Keratinocyte (primary cell): ENCODE measurements around the gene RERE. TPM values are rescaled to one million over a fixed set of nuclear protein-coding genes. Genes with fewer than 3 reads are reported as not detected.
"Not testable (repeated sequence)": the region's sequence is repeated elsewhere in the genome, so short reads cannot be mapped to it uniquely, and the experiment has no call there.

ENCODE experiments used
- DNase-seq: peaks from one replicate; pipeline ENCODE4 v3.0.0-alpha.2; 2011; ENCODE audit warnings: low read depth, missing footprints, low spot score
- FAIRE-seq: peaks from 2 replicates; lab custom pipeline; 2011; peaks lifted over from hg19 to GRCh38; lab: Jason Lieb, UNC
- H2AFZ ChIP-seq: 2 replicates; pipeline ENCODE4 v1.6.0; 2012; ENCODE audit warnings: low read length, control low read depth, inconsistent platforms; ENCODE audit not compliant: control insufficient read depth
- H3K27ac ChIP-seq: 2 replicates; pipeline ENCODE4 v1.5.1; 2011; ENCODE audit warnings: low read length; ENCODE audit not compliant: control insufficient read depth, insufficient read depth
- H3K27me3 ChIP-seq: 3 replicates; pipeline ENCODE4 v1.6.0; 2011; ENCODE audit warnings: low read length; ENCODE audit not compliant: control insufficient read depth, insufficient read depth; ENCODE audit errors: extremely low read depth
- H3K36me3 ChIP-seq, 2 experiments: 2 replicates in 1 of 2; 3 replicates in 1 of 2; pipeline ENCODE4 v1.5.1; 2011; ENCODE audit warnings: low read length in 2 of 2, mild to moderate bottlenecking in 1 of 2; ENCODE audit not compliant: control insufficient read depth in 2 of 2, insufficient read depth in 2 of 2; ENCODE audit errors: extremely low read depth in 1 of 2
- H3K4me1 ChIP-seq: 3 replicates; pipeline ENCODE4 v1.5.1; 2011; ENCODE audit warnings: low read length; ENCODE audit not compliant: control insufficient read depth, insufficient read depth; ENCODE audit errors: extremely low read depth
- H3K4me2 ChIP-seq: 3 replicates; pipeline ENCODE4 v1.6.0; 2011; ENCODE audit warnings: low read depth, low read length; ENCODE audit not compliant: control insufficient read depth, insufficient read depth; ENCODE audit errors: extremely low read depth
- H3K4me3 ChIP-seq, 3 experiments: fragments of 200-600 bp in 1 of 3; sonication (generic) in 1 of 3; 2 replicates in 2 of 3; 3 replicates in 1 of 3; pipeline ENCODE4 v1.5.1; 2011 to 2016; ENCODE audit warnings: low read length in 3 of 3, mild to moderate bottlenecking in 3 of 3, control low read depth in 2 of 3, inconsistent platforms in 1 of 3, low read depth in 1 of 3, mixed read lengths in 1 of 3, mixed run types in 1 of 3, moderate library complexity in 1 of 3; ENCODE audit not compliant: control insufficient read depth in 2 of 3, insufficient read depth in 2 of 3; ENCODE audit errors: extremely low read depth in 1 of 3
- H3K79me2 ChIP-seq: 2 replicates; pipeline ENCODE4 v1.6.0; 2012; ENCODE audit warnings: low read length; ENCODE audit not compliant: control insufficient read depth, insufficient read depth
- H3K9ac ChIP-seq: 3 replicates; pipeline ENCODE4 v1.6.0; 2011; ENCODE audit warnings: low read length; ENCODE audit not compliant: control insufficient read depth, insufficient read depth; ENCODE audit errors: extremely low read depth
- H3K9me1 ChIP-seq: 3 replicates; pipeline ENCODE4 v1.6.0; 2011; ENCODE audit warnings: low read length; ENCODE audit not compliant: control insufficient read depth, insufficient read depth; ENCODE audit errors: extremely low read depth
- H3K9me3 ChIP-seq: 2 replicates; pipeline ENCODE4 v1.5.1; 2012; ENCODE audit warnings: low read depth, low read length; ENCODE audit not compliant: control insufficient read depth
- H4K20me1 ChIP-seq: 3 replicates; pipeline ENCODE4 v1.6.0; 2011; ENCODE audit warnings: low read length; ENCODE audit not compliant: control insufficient read depth, insufficient read depth; ENCODE audit errors: extremely low read depth
- EZH2 ChIP-seq: IDR thresholded peaks from one replicate; pipeline ENCODE4 v1.6.1; 2012; ENCODE audit warnings: inconsistent platforms, mild to moderate bottlenecking, low read length, moderate library complexity
- dilution Hi-C: fragments of 300-500 bp; cut with MboI; formaldehyde crosslinking; loops from one replicate; pipeline ENCODE4 v1.7.0; 2020; ENCODE audit warnings: low sequenced_read_pairs; ENCODE audit not compliant: extremely low pct_ligation_motif_present
- polyA plus RNA-seq, 5 experiments: library from polyadenylated mRNA; depleted of rRNA in 3 of 5; stranded (reverse) in 3 of 5; stranded (forward) in 1 of 5; unstranded in 1 of 5; fragments of >200 nt; gene quantifications; 1 replicate in 1 of 5; 2 replicates in 3 of 5; 3 replicates in 1 of 5; pipeline versions ENCODE4 v1.2.1 to v1.2.3, GENCODE V29; 2011 to 2012; ENCODE audit warnings: missing spikeins in 2 of 5, low read depth in 1 of 5, low replicate concordance in 1 of 5
- TF ChIP-seq, protein P1 (sequence below), 3 experiments: IDR thresholded peaks in 1 of 3; conservative IDR thresholded peaks in 1 of 3; optimal IDR thresholded peaks in 1 of 3; 2 replicates in 2 of 3; 3 replicates in 1 of 3; pipeline versions ENCODE3 to v1.5.1; 2011; ENCODE audit warnings: low read length in 3 of 3, mild to moderate bottlenecking in 3 of 3, moderate library complexity in 2 of 3, control low read depth in 1 of 3, inconsistent platforms in 1 of 3; ENCODE audit not compliant: insufficient read depth in 2 of 3; ENCODE audit errors: extremely low read depth in 1 of 3

The RERE gene
- polyA plus RNA-seq, 1 donor (not counting 4 experiments of a cell fraction or from before 2014, with no cell fraction given): 3.8 TPM

DNA sequence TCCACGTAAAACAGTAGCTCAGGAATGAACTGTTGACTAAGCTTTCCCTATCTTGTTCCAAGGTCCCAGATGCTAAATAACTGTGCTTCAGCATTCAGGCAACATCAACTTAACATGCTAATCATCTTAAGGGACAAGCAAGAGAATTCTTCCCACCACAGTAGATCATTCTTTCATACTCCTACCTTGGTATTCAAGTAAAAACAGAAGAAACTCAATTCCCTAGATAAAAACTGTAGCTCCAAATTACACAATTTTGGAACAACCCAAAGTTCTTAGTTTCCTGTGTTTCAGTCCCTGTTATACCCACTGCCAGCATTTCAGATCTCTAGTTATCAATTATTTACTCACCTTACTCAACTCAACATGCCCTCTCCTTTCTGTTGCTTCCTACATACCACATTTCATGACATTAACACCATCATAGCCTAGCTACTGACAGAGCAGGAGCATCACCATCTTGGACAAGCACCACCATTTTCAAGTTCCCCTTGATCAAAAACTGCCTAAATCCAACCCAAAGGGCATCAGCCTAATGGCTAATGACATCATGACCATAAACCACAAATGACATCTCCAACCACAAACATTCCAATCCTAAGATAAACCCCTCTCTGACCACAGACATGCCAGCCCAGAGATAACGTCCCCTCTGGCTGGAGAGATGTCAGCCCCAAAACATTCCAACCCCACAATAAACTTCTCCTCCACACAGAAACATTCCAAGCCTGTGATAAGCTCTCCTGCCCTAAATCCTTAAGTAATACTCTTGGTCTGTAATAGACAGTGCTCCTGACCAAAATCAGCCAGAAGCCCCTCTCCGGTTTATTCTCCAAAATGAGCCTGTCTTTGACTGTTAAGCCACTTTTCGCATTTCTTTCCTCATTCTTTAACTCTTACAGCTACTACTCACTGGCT lies 191.2 kb downstream of the RERE start:
- Histone ChIP-seq H3K4me1 (peaks cover 12% of the 10 kb centered on the region), H3K4me2 (peak overlapping the region; percentile 29), H3K79me2 (no peaks in the 10 kb centered on the region), H4K20me1 (no peaks in the 10 kb centered on the region), H2AFZ (no peak overlapping the region), H3K9me3 (no peaks in the 10 kb centered on the region), H3K27me3 (no peaks in the 10 kb centered on the region), H3K9me1 (no peaks in the 10 kb centered on the region), H3K4me3 (no peak overlapping the region), H3K36me3 (no peaks in the 10 kb centered on the region), H3K9ac (no peak overlapping the region), H3K27ac (no peak overlapping the region)
- TF ChIP-seq, protein P1, sequence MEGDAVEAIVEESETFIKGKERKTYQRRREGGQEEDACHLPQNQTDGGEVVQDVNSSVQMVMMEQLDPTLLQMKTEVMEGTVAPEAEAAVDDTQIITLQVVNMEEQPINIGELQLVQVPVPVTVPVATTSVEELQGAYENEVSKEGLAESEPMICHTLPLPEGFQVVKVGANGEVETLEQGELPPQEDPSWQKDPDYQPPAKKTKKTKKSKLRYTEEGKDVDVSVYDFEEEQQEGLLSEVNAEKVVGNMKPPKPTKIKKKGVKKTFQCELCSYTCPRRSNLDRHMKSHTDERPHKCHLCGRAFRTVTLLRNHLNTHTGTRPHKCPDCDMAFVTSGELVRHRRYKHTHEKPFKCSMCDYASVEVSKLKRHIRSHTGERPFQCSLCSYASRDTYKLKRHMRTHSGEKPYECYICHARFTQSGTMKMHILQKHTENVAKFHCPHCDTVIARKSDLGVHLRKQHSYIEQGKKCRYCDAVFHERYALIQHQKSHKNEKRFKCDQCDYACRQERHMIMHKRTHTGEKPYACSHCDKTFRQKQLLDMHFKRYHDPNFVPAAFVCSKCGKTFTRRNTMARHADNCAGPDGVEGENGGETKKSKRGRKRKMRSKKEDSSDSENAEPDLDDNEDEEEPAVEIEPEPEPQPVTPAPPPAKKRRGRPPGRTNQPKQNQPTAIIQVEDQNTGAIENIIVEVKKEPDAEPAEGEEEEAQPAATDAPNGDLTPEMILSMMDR (optimal IDR thresholded peaks at IDR 0.05 in 1 of 3, IDR thresholded peaks at IDR 0.05 in 1 of 3, conservative IDR thresholded peaks at IDR 0.05 in 1 of 3; ENCODE audit: extremely low read depth in 1 of 3, insufficient read depth in 2 of 3, low read length in 3 of 3): no peak
- FAIRE-seq (peak; percentile 34), DNase-seq (peak; percentile 40)
- dilution Hi-C loops: loop anchor here (25.0 kb wide), 1 partner anchor 111 kb away; no protein-coding TSS in a partner anchor

- FAIRE-seq: no peak
- Histone ChIP-seq H2AFZ (no peak overlapping the region), H3K4me1 (peaks cover 12% of the 10 kb centered on the region), H3K9ac (no peak overlapping the region), H3K27ac (no peak overlapping the region), H3K4me3 (no peak overlapping the region), H3K79me2 (no peaks in the 10 kb centered on the region), H3K4me2 (no peak overlapping the region), H3K36me3 (no peaks in the 10 kb centered on the region), H3K9me1 (no peaks in the 10 kb centered on the region), H4K20me1 (no peaks in the 10 kb centered on the region), H3K9me3 (no peaks in the 10 kb centered on the region), H3K27me3 (no peaks in the 10 kb centered on the region)
- dilution Hi-C loops: loop anchor here (25.0 kb wide), 1 partner anchor 112 kb away; no protein-coding TSS in a partner anchor
- DNase-seq: no peak
- no peak for TF ChIP-seq EZH2
- TF ChIP-seq, protein P1 (optimal IDR thresholded peaks at IDR 0.05 in 1 of 3, IDR thresholded peaks at IDR 0.05 in 1 of 3, conservative IDR thresholded peaks at IDR 0.05 in 1 of 3; ENCODE audit: extremely low read depth in 1 of 3, insufficient read depth in 2 of 3, low read length in 3 of 3): no peak
Observed at GRCh38 chr1:8625491-8625890, 191.9 kb downstream of the RERE start.

DNA sequence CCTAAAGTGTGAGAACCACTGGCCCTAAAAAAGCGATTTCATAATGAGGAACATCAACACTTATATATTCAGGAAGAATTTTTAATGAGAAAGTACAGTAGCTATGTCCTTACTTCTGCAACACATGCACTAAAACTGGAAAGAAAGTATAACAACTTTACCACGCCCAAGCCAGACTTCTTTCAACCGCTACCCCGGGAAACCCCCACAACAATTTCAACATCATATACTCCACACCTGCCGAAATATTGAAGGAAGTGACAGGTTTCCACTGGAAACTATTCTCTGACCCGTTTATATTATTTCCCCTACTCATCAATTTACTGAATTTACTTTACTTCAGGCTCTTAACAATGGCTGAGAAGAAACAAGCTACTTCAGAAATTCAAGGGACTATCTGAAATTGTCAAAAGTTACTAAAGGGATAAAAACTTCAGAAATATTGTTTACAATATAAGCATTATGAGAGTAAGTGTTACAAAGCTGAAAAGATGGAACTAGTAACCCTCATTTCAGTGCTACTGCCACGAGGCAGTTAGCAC lies 193.7 kb downstream of the RERE start:
- H3K9me3 ChIP-seq, H3K9me1 ChIP-seq, H2AFZ ChIP-seq, H3K27ac ChIP-seq, dilution Hi-C loops, H3K36me3 ChIP-seq, H3K4me3 ChIP-seq, H3K27me3 ChIP-seq, H4K20me1 ChIP-seq, H3K4me2 ChIP-seq, H3K79me2 ChIP-seq, DNase-seq, H3K9ac ChIP-seq: not testable (repeated sequence)
- FAIRE-seq: peak; percentile 84
- peaks cover 12% of the 10 kb centered on the region for H3K4me1 ChIP-seq
